ENCODE data around the gene TBC1D4.

TBC1D4 gene

GRCh38 chr13:75398072-75398471 lies 83.9 kb downstream of the TBC1D4 start:
- H3K4me3 ChIP-seq (ENCODE audit: low read depth, low read length) = no peak overlapping the region
- CTCF ChIA-PET = no interaction called here
- DNase-seq (ENCODE audit: low read depth, low spot score) = no peak
- TF ChIP-seq CTCF (IDR thresholded peaks at IDR 0.05; ENCODE audit: insufficient read depth, low read length, missing control alignments) = no peak
- POLR2A ChIA-PET = no interaction called here

- POLR2A ChIA-PET = no interaction called here
- CTCF ChIA-PET = no interaction called here
- H3K4me3 ChIP-seq (ENCODE audit: low read depth, low read length) = no peak overlapping the region
- no peak for TF ChIP-seq CTCF (IDR thresholded peaks at IDR 0.05; ENCODE audit: insufficient read depth, low read length, missing control alignments)
- no peak for DNase-seq (ENCODE audit: low read depth, low spot score)
Measured at GRCh38 chr13:75395901-75396300, 86.1 kb downstream of the TBC1D4 start.

GRCh38 chr13:75395066-75395465 lies 86.9 kb downstream of the TBC1D4 start:
- ChIA-PET POLR2A (no interaction called here), CTCF (interaction anchor here (1.4 kb wide), 2 partner anchors 22 to 24 kb away, joined by 5 to 6 read pairs; no protein-coding TSS in a partner anchor)
- no peak for TF ChIP-seq CTCF (IDR thresholded peaks at IDR 0.05; ENCODE audit: insufficient read depth, low read length, missing control alignments)
- no peak overlapping the region for H3K4me3 ChIP-seq (ENCODE audit: low read depth, low read length)
- DNase-seq (ENCODE audit: low read depth, low spot score) = no peak

GRCh38 chr13:75393839-75394520 lies 88.0 kb downstream of the TBC1D4 start:
- DNase-seq (ENCODE audit: low read depth, low spot score) = no peak
- CTCF ChIA-PET = interaction anchor here (1.4 kb wide), 2 partner anchors 21 to 23 kb away, joined by 5 to 6 read pairs; no protein-coding TSS in a partner anchor
- POLR2A ChIA-PET = no interaction called here
- no peak overlapping the region for H3K4me3 ChIP-seq (ENCODE audit: low read depth, low read length)
- no peak for TF ChIP-seq CTCF (IDR thresholded peaks at IDR 0.05; ENCODE audit: insufficient read depth, low read length, missing control alignments)

GRCh38 chr13:75391432-75392100 lies 90.4 kb downstream of the TBC1D4 start:
- TF ChIP-seq CTCF (IDR thresholded peaks at IDR 0.05; ENCODE audit: insufficient read depth, low read length, missing control alignments) = no peak
- CTCF ChIA-PET = no interaction called here
- POLR2A ChIA-PET = no interaction called here
- H3K4me3 ChIP-seq (ENCODE audit: low read depth, low read length) = no peak overlapping the region
- DNase-seq (ENCODE audit: low read depth, low spot score) = no peak

GRCh38 chr13:75390229-75390628 lies 91.7 kb downstream of the TBC1D4 start:
- ChIA-PET CTCF (no interaction called here), POLR2A (no interaction called here)
- H3K4me3 ChIP-seq (ENCODE audit: low read depth, low read length) = no peak overlapping the region
- DNase-seq (ENCODE audit: low read depth, low spot score) = no peak
- no peak for TF ChIP-seq CTCF (IDR thresholded peaks at IDR 0.05; ENCODE audit: insufficient read depth, low read length, missing control alignments)
